Measurements from ENCODE around the gene RNPEP. TPM values are rescaled to one million over a fixed set of nuclear protein-coding genes. Genes with fewer than 3 reads are reported as not detected.
A peak's percentile ranks its signal among the peaks of the same experiment; 100 is the strongest.

Gene RNPEP
- total and polyA plus RNA-seq, 2 donors, result 20.0 to 39.7 TPM

GRCh38 chr1:201941420-201942128 lies 40.9 kb upstream of the RNPEP start:
- DNase-seq (ENCODE audit: low read depth in 6 of 9, low spot score in 9 of 9), result no peak
- Histone ChIP-seq H3K9me3 (ENCODE audit: control insufficient read depth in 2 of 2, insufficient read depth in 1 of 2, low read length in 1 of 2) (no peaks in the 10 kb centered on the region), H3K4me1 (ENCODE audit: control insufficient read depth in 2 of 2, insufficient read depth in 2 of 2, low read length in 2 of 2) (peaks cover 0 to 5% of the 10 kb centered on the region in 2 donors), H3K27ac (ENCODE audit: low read depth in 1 of 2, low read length in 1 of 2) (no peak overlapping the region), H3K4me3 (ENCODE audit: low read length in 2 of 2) (no peak overlapping the region), H3K27me3 (ENCODE audit: control insufficient read depth in 2 of 2, insufficient read depth in 1 of 2, low read length in 1 of 2) (peaks cover 18 to 50% of the 10 kb centered on the region in 2 donors), H3K36me3 (ENCODE audit: control insufficient read depth in 2 of 2, insufficient read depth in 2 of 2, low read length in 1 of 2) (no peaks in the 10 kb centered on the region)
- 89% methylated on average over 18 of the region's 18 CpGs for WGBS

- Histone ChIP-seq H3K9me3 (ENCODE audit: control insufficient read depth in 2 of 2, insufficient read depth in 1 of 2, low read length in 1 of 2) (no peaks in the 10 kb centered on the region), H3K36me3 (ENCODE audit: control insufficient read depth in 2 of 2, insufficient read depth in 2 of 2, low read length in 1 of 2) (no peaks in the 10 kb centered on the region), H3K4me1 (ENCODE audit: control insufficient read depth in 2 of 2, insufficient read depth in 2 of 2, low read length in 2 of 2) (peaks cover 0 to 5% of the 10 kb centered on the region in 2 donors), H3K27ac (ENCODE audit: low read depth in 1 of 2, low read length in 1 of 2) (no peak overlapping the region), H3K4me3 (ENCODE audit: low read length in 2 of 2) (no peak overlapping the region), H3K27me3 (ENCODE audit: control insufficient read depth in 2 of 2, insufficient read depth in 1 of 2, low read length in 1 of 2) (peaks cover 21 to 55% of the 10 kb centered on the region in 2 donors)
- WGBS, result 100% methylated on average over 1 of the region's 1 CpG
- DNase-seq (ENCODE audit: low read depth in 6 of 9, low spot score in 9 of 9), result no peak
Observed at GRCh38 chr1:201942129-201942495, 40.3 kb upstream of the RNPEP start.

- WGBS, result 96% methylated on average over 6 of the region's 6 CpGs
- Histone ChIP-seq H3K36me3 (ENCODE audit: control insufficient read depth in 2 of 2, insufficient read depth in 2 of 2, low read length in 1 of 2) (no peaks in the 10 kb centered on the region), H3K4me1 (ENCODE audit: control insufficient read depth in 2 of 2, insufficient read depth in 2 of 2, low read length in 2 of 2) (peaks cover 0 to 5% of the 10 kb centered on the region in 2 donors), H3K4me3 (ENCODE audit: low read length in 2 of 2) (no peak overlapping the region), H3K27ac (ENCODE audit: low read depth in 1 of 2, low read length in 1 of 2) (no peak overlapping the region), H3K9me3 (ENCODE audit: control insufficient read depth in 2 of 2, insufficient read depth in 1 of 2, low read length in 1 of 2) (no peaks in the 10 kb centered on the region), H3K27me3 (ENCODE audit: control insufficient read depth in 2 of 2, insufficient read depth in 1 of 2, low read length in 1 of 2) (peaks cover 24 to 64% of the 10 kb centered on the region in 2 donors)
- DNase-seq (ENCODE audit: low read depth in 6 of 9, low spot score in 9 of 9), result no peak
Observed at GRCh38 chr1:201944002-201944401, 38.4 kb upstream of the RNPEP start.

GRCh38 chr1:201944639-201945038 lies 37.8 kb upstream of the RNPEP start:
- 88% methylated on average over 3 of the region's 3 CpGs for WGBS
- H3K27ac ChIP-seq (ENCODE audit: low read depth in 1 of 2, low read length in 1 of 2), result no peak overlapping the region

GRCh38 chr1:201945157-201945556 lies 37.3 kb upstream of the RNPEP start:
- H3K9me3 ChIP-seq (ENCODE audit: control insufficient read depth in 2 of 2, insufficient read depth in 1 of 2, low read length in 1 of 2), result no peaks in the 10 kb centered on the region
- no peaks in the 10 kb centered on the region for H3K36me3 ChIP-seq (ENCODE audit: control insufficient read depth in 2 of 2, insufficient read depth in 2 of 2, low read length in 1 of 2)
- 69% methylated on average over 4 of the region's 4 CpGs for WGBS
- peaks cover 0 to 5% of the 10 kb centered on the region in 2 donors for H3K4me1 ChIP-seq (ENCODE audit: control insufficient read depth in 2 of 2, insufficient read depth in 2 of 2, low read length in 2 of 2)
- H3K27ac ChIP-seq (ENCODE audit: low read depth in 1 of 2, low read length in 1 of 2), result no peak overlapping the region
- DNase-seq (ENCODE audit: low read depth in 6 of 9, low spot score in 9 of 9), result no peak
- peaks cover 27 to 72% of the 10 kb centered on the region in 2 donors for H3K27me3 ChIP-seq (ENCODE audit: control insufficient read depth in 2 of 2, insufficient read depth in 1 of 2, low read length in 1 of 2)
- H3K4me3 ChIP-seq (ENCODE audit: low read length in 2 of 2), result no peak overlapping the region

More at GRCh38 chr1:201944639-201945038, 37.8 kb upstream of the RNPEP start:
- H3K9me3 ChIP-seq (ENCODE audit: control insufficient read depth in 2 of 2, insufficient read depth in 1 of 2, low read length in 1 of 2), result no peaks in the 10 kb centered on the region
- H3K27me3 ChIP-seq (ENCODE audit: control insufficient read depth in 2 of 2, insufficient read depth in 1 of 2, low read length in 1 of 2), result peaks cover 24 to 68% of the 10 kb centered on the region in 2 donors
- no peak for DNase-seq (ENCODE audit: low read depth in 6 of 9, low spot score in 9 of 9)
- H3K36me3 ChIP-seq (ENCODE audit: control insufficient read depth in 2 of 2, insufficient read depth in 2 of 2, low read length in 1 of 2), result no peaks in the 10 kb centered on the region
- no peak overlapping the region for H3K4me3 ChIP-seq (ENCODE audit: low read length in 2 of 2)
- peaks cover 0 to 5% of the 10 kb centered on the region in 2 donors for H3K4me1 ChIP-seq (ENCODE audit: control insufficient read depth in 2 of 2, insufficient read depth in 2 of 2, low read length in 2 of 2)

- Histone ChIP-seq H3K36me3 (ENCODE audit: control insufficient read depth in 2 of 2, insufficient read depth in 2 of 2, low read length in 1 of 2) (no peaks in the 10 kb centered on the region), H3K9me3 (ENCODE audit: control insufficient read depth in 2 of 2, insufficient read depth in 1 of 2, low read length in 1 of 2) (no peaks in the 10 kb centered on the region), H3K27ac (ENCODE audit: low read depth in 1 of 2, low read length in 1 of 2) (no peak overlapping the region), H3K4me1 (ENCODE audit: control insufficient read depth in 2 of 2, insufficient read depth in 2 of 2, low read length in 2 of 2) (peaks cover 0 to 5% of the 10 kb centered on the region in 2 donors), H3K4me3 (ENCODE audit: low read length in 2 of 2) (peak overlapping the region in 1 of 2 donors; percentile 19), H3K27me3 (ENCODE audit: control insufficient read depth in 2 of 2, insufficient read depth in 1 of 2, low read length in 1 of 2) (peaks cover 27 to 74% of the 10 kb centered on the region in 2 donors)
- WGBS, result 51% methylated on average over 10 of the region's 10 CpGs
- DNase-seq (ENCODE audit: low read depth in 6 of 9, low spot score in 9 of 9), result no peak
Observed at GRCh38 chr1:201945863-201946223, 36.6 kb upstream of the RNPEP start.

GRCh38 chr1:201946224-201946908 lies 36.1 kb upstream of the RNPEP start, which contains the start of gene LMOD1:
Gene LMOD1 (minus strand): TSS chr1:201946548. CDS start chr1:201946340, 208 bp downstream.
- DNase-seq (ENCODE audit: low read depth in 6 of 9, low spot score in 9 of 9), result peak in 1 of 9 donors; percentile 1
- no peaks in the 10 kb centered on the region for H3K9me3 ChIP-seq (ENCODE audit: control insufficient read depth in 2 of 2, insufficient read depth in 1 of 2, low read length in 1 of 2)
- H3K4me3 ChIP-seq (ENCODE audit: low read length in 2 of 2), result peak within 1 kb of the TSS in 1 of 2 donors; percentile 19
- 8% methylated on average over 28 of the region's 28 CpGs for WGBS
- no peak within 1 kb of the TSS for H3K27ac ChIP-seq (ENCODE audit: low read depth in 1 of 2, low read length in 1 of 2)
- peaks cover 27 to 72% of the 10 kb centered on the region in 2 donors for H3K27me3 ChIP-seq (ENCODE audit: control insufficient read depth in 2 of 2, insufficient read depth in 1 of 2, low read length in 1 of 2)
- H3K4me1 ChIP-seq (ENCODE audit: control insufficient read depth in 2 of 2, insufficient read depth in 2 of 2, low read length in 2 of 2), result peaks cover 0 to 5% of the 10 kb centered on the region in 2 donors
- H3K36me3 ChIP-seq (ENCODE audit: control insufficient read depth in 2 of 2, insufficient read depth in 2 of 2, low read length in 1 of 2), result no peaks in the 10 kb centered on the region

- 89% methylated on average over 3 of the region's 3 CpGs for WGBS
- Histone ChIP-seq H3K27ac (ENCODE audit: low read depth in 1 of 2, low read length in 1 of 2) (no peak overlapping the region), H3K9me3 (ENCODE audit: control insufficient read depth in 2 of 2, insufficient read depth in 1 of 2, low read length in 1 of 2) (no peaks in the 10 kb centered on the region), H3K27me3 (ENCODE audit: control insufficient read depth in 2 of 2, insufficient read depth in 1 of 2, low read length in 1 of 2) (peaks cover 27 to 66% of the 10 kb centered on the region in 2 donors), H3K4me1 (ENCODE audit: control insufficient read depth in 2 of 2, insufficient read depth in 2 of 2, low read length in 2 of 2) (peaks cover 0 to 5% of the 10 kb centered on the region in 2 donors), H3K36me3 (ENCODE audit: control insufficient read depth in 2 of 2, insufficient read depth in 2 of 2, low read length in 1 of 2) (no peaks in the 10 kb centered on the region), H3K4me3 (ENCODE audit: low read length in 2 of 2) (no peak overlapping the region)
- DNase-seq (ENCODE audit: low read depth in 6 of 9, low spot score in 9 of 9), result no peak
Observed at GRCh38 chr1:201947697-201948008, 34.8 kb upstream of the RNPEP start.

- H3K27ac ChIP-seq (ENCODE audit: low read depth in 1 of 2, low read length in 1 of 2), result no peak overlapping the region
- H3K36me3 ChIP-seq (ENCODE audit: control insufficient read depth in 2 of 2, insufficient read depth in 2 of 2, low read length in 1 of 2), result no peaks in the 10 kb centered on the region
- peaks cover 0 to 5% of the 10 kb centered on the region in 2 donors for H3K4me1 ChIP-seq (ENCODE audit: control insufficient read depth in 2 of 2, insufficient read depth in 2 of 2, low read length in 2 of 2)
Observed at GRCh38 chr1:201949491-201949890, 33.0 kb upstream of the RNPEP start.

More at GRCh38 chr1:201949491-201949890, 33.0 kb upstream of the RNPEP start:
- DNase-seq (ENCODE audit: low read depth in 6 of 9, low spot score in 9 of 9), result no peak
- H3K4me3 ChIP-seq (ENCODE audit: low read length in 2 of 2), result no peak overlapping the region
- no peaks in the 10 kb centered on the region for H3K9me3 ChIP-seq (ENCODE audit: control insufficient read depth in 2 of 2, insufficient read depth in 1 of 2, low read length in 1 of 2)
- H3K27me3 ChIP-seq (ENCODE audit: control insufficient read depth in 2 of 2, insufficient read depth in 1 of 2, low read length in 1 of 2), result peaks cover 27 to 52% of the 10 kb centered on the region in 2 donors
